Left renal pelvis (tissue), 4 donors: ENCODE data around the gene AMT. TPM values are rescaled to one million over a fixed set of nuclear protein-coding genes. Genes with fewer than 3 reads are reported as not detected.
"Not testable (repeated sequence)": the region's sequence is repeated elsewhere in the genome, so short reads cannot be mapped to it uniquely, and the experiment has no call there.

Source experiments
- DNase-seq, 4 donors: peaks; one replicate each; pipeline ENCODE4 v3.0.0-alpha.2; 2013; ENCODE audit warnings: low read depth in 4 of 4, low spot score in 3 of 4
- polyA plus RNA-seq, 4 donors: library from polyadenylated mRNA; unstranded; fragments of 120-200 nt; gene quantifications; one replicate each; pipeline ENCODE4 v1.2.1, GENCODE V29; 2013; ENCODE audit not compliant: insufficient read length in 4 of 4

AMT gene
- polyA plus RNA-seq, 4 donors, result 18.8 to 45.9 (median 38.3) TPM

GRCh38 chr3:49391310-49391709, 31.0 kb downstream of the AMT start:
- DNase-seq, result not testable (repeated sequence)

- no peak for DNase-seq
Observed at GRCh38 chr3:49389297-49389696, 33.0 kb downstream of the AMT start.

- DNase-seq, result no peak
Observed at GRCh38 chr3:49388289-49388820, 33.9 kb downstream of the AMT start.

- no peak for DNase-seq
Observed at GRCh38 chr3:49387721-49388120, 34.6 kb downstream of the AMT start.

GRCh38 chr3:49386056-49386756, 36.1 kb downstream of the AMT start:
- DNase-seq, result no peak

- DNase-seq, result no peak
Observed at GRCh38 chr3:49385617-49386016, 36.7 kb downstream of the AMT start.

- no peak for DNase-seq
Observed at GRCh38 chr3:49383387-49383786, 38.9 kb downstream of the AMT start.

GRCh38 chr3:49378249-49378895, 43.9 kb downstream of the AMT start:
- DNase-seq, result no peak

GRCh38 chr3:49377483-49377882, 44.8 kb downstream of the AMT start:
- no peak for DNase-seq

- DNase-seq, result no peak
Observed at GRCh38 chr3:49371946-49372345, 50.3 kb downstream of the AMT start.

- DNase-seq, result no peak
Observed at GRCh38 chr3:49370585-49371290, 51.5 kb downstream of the AMT start.

Other genes starting within 250 kb of the AMT start
- gene C3orf62, start 145.2 kb downstream of the AMT start, polyA plus RNA-seq, result 10 to 100 TPM in 3 of 4 donors, 1 to 10 TPM in 1; 9.8 to 14.7 (median 10.5) TPM
- gene USP4, start 82.4 kb downstream of the AMT start, polyA plus RNA-seq, result 10 to 100 TPM; 50.6 to 74.0 (median 64.2) TPM
- 100 to 1,000 TPM in 3 of 4 donors, 10 to 100 TPM in 1; 89.5 to 175 (median 107) TPM for gene GPX1, start 64.1 kb downstream of the AMT start, polyA plus RNA-seq
- gene RHOA, start 10.5 kb downstream of the AMT start, polyA plus RNA-seq, result 100 to 1,000 TPM; 514 to 615 (median 583) TPM
- 10 to 100 TPM; 25.4 to 38.9 (median 32.2) TPM for gene TCTA, start 10.1 kb downstream of the AMT start, polyA plus RNA-seq
- 10 to 100 TPM; 11.6 to 30.8 (median 25.3) TPM for gene NICN1, start 6.9 kb upstream of the AMT start, polyA plus RNA-seq
- gene DAG1, start 47.8 kb upstream of the AMT start, polyA plus RNA-seq, result 100 to 1,000 TPM in 3 of 4 donors, 10 to 100 TPM in 1; 74.9 to 114 (median 108) TPM
- gene BSN, start 132.0 kb upstream of the AMT start, polyA plus RNA-seq, result 1 to 10 TPM in 3 of 4 donors, under 1 TPM in 1; 0.82 to 1.6 (median 1.1) TPM